Measurements from ENCODE around the gene RNF112. TPM values are rescaled to one million over a fixed set of nuclear protein-coding genes. Genes with fewer than 3 reads are reported as not detected.

The RNF112 gene
- total and polyA plus RNA-seq, 2 of the 8 experiments (the other 6 are each of a cell fraction or from before 2014, with no cell fraction given) = 1.1 to 2.2 TPM

- Histone ChIP-seq H2BK20ac (ENCODE audit: low read length) (peak within 1 kb of the TSS; percentile 93; the same call in 1 of the 2 replicates), H3K4me3 (ENCODE audit: extremely low read depth in 1 of 4, insufficient read depth in 2 of 4, low read depth in 3 of 4, low read length in 4 of 4) (peak within 1 kb of the TSS in 3 of 4 experiments; percentile 17 to 49 (median 18); a peak in 4 of 8 replicates), H3K56ac (replicated peaks; ENCODE audit: insufficient read length, low read depth, low read length) (no peak within 1 kb of the TSS), H3K9ac (replicated peaks in 1 of 4; ENCODE audit: extremely low read depth in 1 of 4, low read depth in 3 of 4, low read length in 3 of 4) (peak within 1 kb of the TSS in 1 of 4 experiments; percentile 37; a peak in 1 of 7 replicates), H3K23me2 (ENCODE audit: low read depth, low read length) (peaks cover 3% of the 10 kb centered on the region; the same call in 1 of the 2 replicates), H4K20me1 (replicated peaks in 1 of 2; ENCODE audit: control insufficient read depth in 1 of 2, insufficient read depth in 2 of 2, low read length in 2 of 2) (peaks cover 3 to 13% of the 10 kb centered on the region in 2 experiments), H4K91ac (replicated peaks; ENCODE audit: insufficient read length, low read length) (peak within 1 kb of the TSS; percentile 77), H3K18ac (ENCODE audit: extremely low read depth, low read length) (peak within 1 kb of the TSS; percentile 75), H4K8ac (ENCODE audit: extremely low read depth, insufficient read depth, low read length) (peak within 1 kb of the TSS; percentile 53; the same call in 1 of the 2 replicates), H3K27ac (ENCODE audit: low read depth, low read length) (peak within 1 kb of the TSS; percentile 30; the same call in 1 of the 2 replicates), H2BK12ac (ENCODE audit: low read depth, low read length) (peak within 1 kb of the TSS; percentile 94), H2BK5ac (ENCODE audit: low read depth, low read length) (peak within 1 kb of the TSS; percentile 66; the same call in 1 of the 2 replicates), H3K79me2 (ENCODE audit: control insufficient read depth in 1 of 2, insufficient read depth in 2 of 2, low read length in 2 of 2) (peaks cover 0 to 3% of the 10 kb centered on the region in 2 experiments; a peak in 2 of 4 replicates), H2AK5ac (ENCODE audit: low read depth, low read length) (peak within 1 kb of the TSS; percentile 53; the same call in 1 of the 2 replicates), H3K23ac (ENCODE audit: insufficient read length) (no peak within 1 kb of the TSS), H2BK15ac (ENCODE audit: low read length) (peak within 1 kb of the TSS; percentile 96; the same call in 1 of the 2 replicates), H2AFZ (ENCODE audit: low read length) (no peak within 1 kb of the TSS), H3K4ac (replicated peaks; ENCODE audit: insufficient read length, low read depth, low read length) (peak within 1 kb of the TSS; percentile 95), H3K4me1 (replicated peaks in 1 of 4; ENCODE audit: control insufficient read depth in 3 of 4, insufficient read depth in 4 of 4, low read length in 3 of 4) (peaks cover 8 to 22% (median 15%) of the 10 kb centered on the region in 4 experiments), H2BK120ac (replicated peaks; ENCODE audit: low read depth, low read length) (peak within 1 kb of the TSS; percentile 27), H4K5ac (ENCODE audit: insufficient read length, low read depth, low read length) (peak within 1 kb of the TSS; percentile 58), H3K36me3 (ENCODE audit: control insufficient read depth in 2 of 4, insufficient read depth in 4 of 4, low read length in 3 of 4) (peaks cover 17 to 33% (median 21%) of the 10 kb centered on the region in 4 experiments), H3K27me3 (replicated peaks in 1 of 4; ENCODE audit: control insufficient read depth in 3 of 4, extremely low read depth in 1 of 4, insufficient read depth in 3 of 4, low read length in 3 of 4) (no peaks in the 10 kb centered on the region), H3K79me1 (ENCODE audit: low read depth, low read length) (peaks cover 5% of the 10 kb centered on the region), H3K4me2 (ENCODE audit: insufficient read depth in 1 of 2, low read depth in 2 of 2, low read length in 2 of 2) (peak within 1 kb of the TSS; percentile 46 to 53), H3K14ac (ENCODE audit: insufficient read length) (no peak within 1 kb of the TSS), H3K9me3 (ENCODE audit: insufficient read depth in 2 of 2, low read depth in 1 of 2, low read length in 1 of 2) (no peaks in the 10 kb centered on the region)
- 15% methylated on average over 10 of the region's 22 CpGs; no CpG with 5 or more reads in 1 of the 2 experiments for WGBS, 2 experiments (ENCODE audit: extremely low coverage in 1 of 2, insufficient coverage in 1 of 2, insufficient read length in 1 of 2, insufficient replicate concordance in 2 of 2, low coverage in 1 of 2, low lambda C conversion rate in 2 of 2, missing lambda C conversion rate in 1 of 2)
- POLR2A ChIA-PET (ENCODE audit: partially characterized antibody) = interaction anchor here (0.8 to 2.7 kb wide), 9 partner anchors 9 to 284 kb away, joined by 3 to 23 read pairs (median 3); partner anchors contain the start of genes B9D1 and MAPK7
- FAIRE-seq = no peak
- CTCF ChIA-PET (ENCODE audit: partially characterized antibody) = interaction anchor here (0.8 to 2.1 kb wide), 3 partner anchors 10 to 60 kb away, joined by 3 to 12 read pairs (median 3); partner anchors contain the start of gene B9D1
- DNase-seq (ENCODE audit: low read depth in 1 of 2, low spot score in 2 of 2) = peak in 1 of 2 experiments; percentile 66
- TF ChIP-seq CEBPB (IDR thresholded peaks at IDR 0.05; ENCODE audit: low read depth, low read length) (0 out of 2 replicates have a peak, but pooled peaks have one; percentile 8), EGR1 (IDR thresholded peaks at IDR 0.05; ENCODE audit: borderline replicate concordance, low read depth, low read length) (no peak), CBX8 (IDR thresholded peaks at IDR 0.05; ENCODE audit: borderline replicate concordance, low read depth, low read length) (no peak), CBX5 (IDR thresholded peaks at IDR 0.05; ENCODE audit: low read depth, low read length) (no peak), TAF1 (IDR thresholded peaks at IDR 0.05; ENCODE audit: low read depth, low read length) (peak; percentile 48; the same call in 1 of the 2 replicates), SAP30 (IDR thresholded peaks at IDR 0.05; ENCODE audit: insufficient read depth, insufficient replicate concordance, low read length) (no peak), CTBP2 (IDR thresholded peaks at IDR 0.05; ENCODE audit: borderline replicate concordance, insufficient read depth, insufficient read length, low read length) (no peak), BCL11A (IDR thresholded peaks at IDR 0.05; ENCODE audit: low read depth in 2 of 2, low read length in 2 of 2) (no peak)
- TF ChIP-seq, protein P1, sequence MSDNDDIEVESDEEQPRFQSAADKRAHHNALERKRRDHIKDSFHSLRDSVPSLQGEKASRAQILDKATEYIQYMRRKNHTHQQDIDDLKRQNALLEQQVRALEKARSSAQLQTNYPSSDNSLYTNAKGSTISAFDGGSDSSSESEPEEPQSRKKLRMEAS (IDR thresholded peaks at IDR 0.05) = no peak
These were observed 23.8 kb upstream of the RNF112 start, which contains the start of gene MFAP4 for GRCh38 chr17:19386974-19387920. TSS of gene MFAP4 (minus strand) at chr17:19387190. CDS start at chr17:19387155, 35 bp downstream.

Measured in H1 (cell line).